ENCODE measurements around the gene SLC25A25.

GRCh38 chr9:128056887-128057723 lies 10.9 kb upstream of the SLC25A25 start:
- TF ChIP-seq CTCF (IDR thresholded peaks at IDR 0.05), result no peak
- no peak for TF ChIP-seq EZH2phosphoT487 (IDR thresholded peaks at IDR 0.05)
